Vagina (tissue), 2 donors: ENCODE data around the gene PDXDC1.
"Not testable (repeated sequence)": the region's sequence is repeated elsewhere in the genome, so short reads cannot be mapped to it uniquely, and the experiment has no call there.

Source experiments
- CTCF ChIP-seq, 3 experiments: fragments of 450-650 bp in 2 of 3; fragments of 200-600 bp in 1 of 3; sonication (generic) in 1 of 3; IDR thresholded peaks; one replicate each; pipeline ENCODE4 v1.5.1; 2017 to 2019; ENCODE audit warnings: antibody characterized with exemption in 3 of 3, mild to moderate bottlenecking in 2 of 3, moderate library complexity in 2 of 3
- POLR2AphosphoS5 ChIP-seq, 2 donors: sonication (generic); formaldehyde crosslinking; IDR thresholded peaks; one replicate each; pipeline ENCODE4 v1.9.0; 2017; ENCODE audit warnings: antibody characterized with exemption in 2 of 2, mild to moderate bottlenecking in 2 of 2, low read depth in 1 of 2; ENCODE audit not compliant: insufficient read depth in 1 of 2

- not testable (repeated sequence) for TF ChIP-seq POLR2AphosphoS5 (IDR thresholded peaks at IDR 0.05; ENCODE audit: insufficient read depth in 1 of 2, low read depth in 1 of 2); CTCF (IDR thresholded peaks at IDR 0.05)
Measured at GRCh38 chr16:14978281-14978680, 3.5 kb downstream of the PDXDC1 start.
